ENCODE measurements around the gene ERV3-1. TPM values are rescaled to one million over a fixed set of nuclear protein-coding genes. Genes with fewer than 3 reads are reported as not detected.
"Not testable (repeated sequence)": the region's sequence is repeated elsewhere in the genome, so short reads cannot be mapped to it uniquely, and the experiment has no call there.

ERV3-1 gene
- total and polyA plus RNA-seq, 2 donors from 2014 or later: 6.5 to 15.2 TPM

GRCh38 chr7:65046329-65046728 lies 39.8 kb upstream of the ERV3-1 start:
- intact Hi-C loops (cut with DNase I); H3K36me3 ChIP-seq (ENCODE audit: control insufficient read depth in 2 of 3, insufficient read depth in 3 of 3, low read length in 3 of 3); FAIRE-seq: not testable (repeated sequence)

GRCh38 chr7:65045589-65045988 lies 39.1 kb upstream of the ERV3-1 start:
- intact Hi-C loops (cut with DNase I); H3K4me3 ChIP-seq (ENCODE audit: low read length in 3 of 3); H3K9me3 ChIP-seq (ENCODE audit: control insufficient read depth in 2 of 3, insufficient read depth in 1 of 3, low read length in 3 of 3); H3K9ac ChIP-seq (ENCODE audit: low read length in 3 of 3); H3K27ac ChIP-seq (ENCODE audit: low read depth in 2 of 2, low read length in 2 of 2); H3K4me1 ChIP-seq (ENCODE audit: control insufficient read depth in 2 of 3, insufficient read depth in 2 of 3, low read depth in 1 of 3, low read length in 3 of 3); H3K27me3 ChIP-seq (ENCODE audit: control insufficient read depth, insufficient read depth, low read length); DNase-seq; H3K36me3 ChIP-seq (ENCODE audit: control insufficient read depth in 2 of 3, insufficient read depth in 3 of 3, low read length in 3 of 3); FAIRE-seq: not testable (repeated sequence)

More at GRCh38 chr7:65046329-65046728, 39.8 kb upstream of the ERV3-1 start:
- not testable (repeated sequence) for DNase-seq; H3K9ac ChIP-seq (ENCODE audit: low read length in 3 of 3); H3K27ac ChIP-seq (ENCODE audit: low read depth in 2 of 2, low read length in 2 of 2); H3K4me1 ChIP-seq (ENCODE audit: control insufficient read depth in 2 of 3, insufficient read depth in 2 of 3, low read depth in 1 of 3, low read length in 3 of 3); H3K27me3 ChIP-seq (ENCODE audit: control insufficient read depth, insufficient read depth, low read length); H3K9me3 ChIP-seq (ENCODE audit: control insufficient read depth in 2 of 3, insufficient read depth in 1 of 3, low read length in 3 of 3); H3K4me3 ChIP-seq (ENCODE audit: low read length in 3 of 3)

- H3K4me1 ChIP-seq (ENCODE audit: control insufficient read depth in 2 of 3, insufficient read depth in 2 of 3, low read depth in 1 of 3, low read length in 3 of 3); H3K27me3 ChIP-seq (ENCODE audit: control insufficient read depth, insufficient read depth, low read length); intact Hi-C loops (cut with DNase I); H3K9me3 ChIP-seq (ENCODE audit: control insufficient read depth in 2 of 3, insufficient read depth in 1 of 3, low read length in 3 of 3); FAIRE-seq; H3K36me3 ChIP-seq (ENCODE audit: control insufficient read depth in 2 of 3, insufficient read depth in 3 of 3, low read length in 3 of 3): not testable (repeated sequence)
- peak; percentile 65 to 84 (median 74) for DNase-seq
- peak overlapping the region; percentile 24 to 61 (median 51) for H3K9ac ChIP-seq (ENCODE audit: low read length in 3 of 3)
- peak overlapping the region; percentile 32 to 60 for H3K27ac ChIP-seq (ENCODE audit: low read depth in 2 of 2, low read length in 2 of 2)
- peak overlapping the region; percentile 69 to 80 (median 79) for H3K4me3 ChIP-seq (ENCODE audit: low read length in 3 of 3)
Measured at GRCh38 chr7:65038767-65039166, 32.3 kb upstream of the ERV3-1 start.

GRCh38 chr7:65037740-65038688 lies 31.5 kb upstream of the ERV3-1 start:
- Histone ChIP-seq H3K36me3 (ENCODE audit: control insufficient read depth in 2 of 3, insufficient read depth in 3 of 3, low read length in 3 of 3) (no peaks in the 10 kb centered on the region), H3K4me1 (ENCODE audit: control insufficient read depth in 2 of 3, insufficient read depth in 2 of 3, low read depth in 1 of 3, low read length in 3 of 3) (peaks cover 0 to 9% (median 0%) of the 10 kb centered on the region in 3 donors), H3K27ac (ENCODE audit: low read depth in 2 of 2, low read length in 2 of 2) (peak overlapping the region; percentile 32 to 65), H3K9me3 (ENCODE audit: control insufficient read depth in 2 of 3, insufficient read depth in 1 of 3, low read length in 3 of 3) (no peaks in the 10 kb centered on the region), H3K27me3 (ENCODE audit: control insufficient read depth, insufficient read depth, low read length) (no peaks in the 10 kb centered on the region), H3K9ac (ENCODE audit: low read length in 3 of 3) (no peak overlapping the region), H3K4me3 (ENCODE audit: low read length in 3 of 3) (peak overlapping the region; percentile 48 to 54 (median 52))
- DNase-seq: peak; percentile 96 to 98 (median 98)
- TF ChIP-seq CTCF (IDR thresholded peaks at IDR 0.05; ENCODE audit: borderline replicate concordance, extremely low read depth, insufficient read depth): no peak
- intact Hi-C loops (cut with DNase I): no loop called here
- FAIRE-seq: no peak

- H3K27ac ChIP-seq (ENCODE audit: low read depth in 2 of 2, low read length in 2 of 2); H3K4me1 ChIP-seq (ENCODE audit: control insufficient read depth in 2 of 3, insufficient read depth in 2 of 3, low read depth in 1 of 3, low read length in 3 of 3); H3K36me3 ChIP-seq (ENCODE audit: control insufficient read depth in 2 of 3, insufficient read depth in 3 of 3, low read length in 3 of 3); H3K9me3 ChIP-seq (ENCODE audit: control insufficient read depth in 2 of 3, insufficient read depth in 1 of 3, low read length in 3 of 3); FAIRE-seq; H3K4me3 ChIP-seq (ENCODE audit: low read length in 3 of 3); H3K9ac ChIP-seq (ENCODE audit: low read length in 3 of 3); H3K27me3 ChIP-seq (ENCODE audit: control insufficient read depth, insufficient read depth, low read length); intact Hi-C loops (cut with DNase I): not testable (repeated sequence)
- DNase-seq: peak in 1 of 5 donors; percentile 26
Measured at GRCh38 chr7:65036526-65036925, 30.0 kb upstream of the ERV3-1 start.

GRCh38 chr7:65035469-65035868 lies 29.0 kb upstream of the ERV3-1 start:
- H3K27ac ChIP-seq (ENCODE audit: low read depth in 2 of 2, low read length in 2 of 2); intact Hi-C loops (cut with DNase I); FAIRE-seq; H3K9ac ChIP-seq (ENCODE audit: low read length in 3 of 3); H3K36me3 ChIP-seq (ENCODE audit: control insufficient read depth in 2 of 3, insufficient read depth in 3 of 3, low read length in 3 of 3); H3K27me3 ChIP-seq (ENCODE audit: control insufficient read depth, insufficient read depth, low read length); H3K9me3 ChIP-seq (ENCODE audit: control insufficient read depth in 2 of 3, insufficient read depth in 1 of 3, low read length in 3 of 3); H3K4me1 ChIP-seq (ENCODE audit: control insufficient read depth in 2 of 3, insufficient read depth in 2 of 3, low read depth in 1 of 3, low read length in 3 of 3); H3K4me3 ChIP-seq (ENCODE audit: low read length in 3 of 3); DNase-seq: not testable (repeated sequence)

- H3K9me3 ChIP-seq (ENCODE audit: control insufficient read depth in 2 of 3, insufficient read depth in 1 of 3, low read length in 3 of 3); DNase-seq; H3K36me3 ChIP-seq (ENCODE audit: control insufficient read depth in 2 of 3, insufficient read depth in 3 of 3, low read length in 3 of 3); intact Hi-C loops (cut with DNase I); H3K4me3 ChIP-seq (ENCODE audit: low read length in 3 of 3); H3K27me3 ChIP-seq (ENCODE audit: control insufficient read depth, insufficient read depth, low read length); H3K27ac ChIP-seq (ENCODE audit: low read depth in 2 of 2, low read length in 2 of 2); H3K9ac ChIP-seq (ENCODE audit: low read length in 3 of 3); FAIRE-seq; H3K4me1 ChIP-seq (ENCODE audit: control insufficient read depth in 2 of 3, insufficient read depth in 2 of 3, low read depth in 1 of 3, low read length in 3 of 3): not testable (repeated sequence)
Measured at GRCh38 chr7:65034120-65034782, 27.8 kb upstream of the ERV3-1 start.
